HL-60 (cell line): ENCODE measurements around the gene HDAC7.

Experiments used
- DNase-seq, 2 experiments: peaks; one replicate each; pipeline ENCODE4 v3.0.0-alpha.2; 2010 to 2020; ENCODE audit warnings: low read depth in 1 of 2, low spot score in 1 of 2
- H3K27ac ChIP-seq: fragments of 250-450 bp; sonication (Bioruptor Pico); replicated peaks from 2 replicates; pipeline ENCODE4 v1.5.1; 2020; ENCODE audit warnings: mild to moderate bottlenecking, moderate library complexity
- H3K27me3 ChIP-seq: fragments of 250-450 bp; sonication (Bioruptor Pico); 2 replicates; pipeline ENCODE4 v1.5.1; 2021; ENCODE audit warnings: mild to moderate bottlenecking, moderate library complexity; ENCODE audit not compliant: insufficient read depth, poor library complexity, severe bottlenecking
- H3K4me3 ChIP-seq: replicated peaks from 2 replicates; pipeline ENCODE4 v1.5.1; 2011; ENCODE audit warnings: mild to moderate bottlenecking, control low read depth, low read length; ENCODE audit not compliant: insufficient read depth
- GABPA ChIP-seq: IDR thresholded peaks from 2 replicates; pipeline ENCODE4 v1.6.1; 2012; ENCODE audit warnings: low read depth
- POLR2AphosphoS5 ChIP-seq: IDR thresholded peaks from 2 replicates; pipeline ENCODE4 v1.6.1; 2012; ENCODE audit warnings: low read depth
- SPI1 ChIP-seq: IDR thresholded peaks from 2 replicates; pipeline ENCODE4 v1.6.1; 2012; ENCODE audit warnings: low read depth, mild to moderate bottlenecking, borderline replicate concordance
- TF ChIP-seq, protein P1 (sequence below): IDR thresholded peaks from one replicate; pipeline ENCODE4 v1.5.1; 2011; ENCODE audit warnings: low read length, control low read depth, inconsistent platforms; ENCODE audit not compliant: insufficient read depth
- TF ChIP-seq, protein P2 (sequence below): IDR thresholded peaks from 2 replicates; pipeline ENCODE4 v1.6.1; 2012; ENCODE audit warnings: low read depth; ENCODE audit not compliant: insufficient replicate concordance

Gene HDAC7

DNA sequence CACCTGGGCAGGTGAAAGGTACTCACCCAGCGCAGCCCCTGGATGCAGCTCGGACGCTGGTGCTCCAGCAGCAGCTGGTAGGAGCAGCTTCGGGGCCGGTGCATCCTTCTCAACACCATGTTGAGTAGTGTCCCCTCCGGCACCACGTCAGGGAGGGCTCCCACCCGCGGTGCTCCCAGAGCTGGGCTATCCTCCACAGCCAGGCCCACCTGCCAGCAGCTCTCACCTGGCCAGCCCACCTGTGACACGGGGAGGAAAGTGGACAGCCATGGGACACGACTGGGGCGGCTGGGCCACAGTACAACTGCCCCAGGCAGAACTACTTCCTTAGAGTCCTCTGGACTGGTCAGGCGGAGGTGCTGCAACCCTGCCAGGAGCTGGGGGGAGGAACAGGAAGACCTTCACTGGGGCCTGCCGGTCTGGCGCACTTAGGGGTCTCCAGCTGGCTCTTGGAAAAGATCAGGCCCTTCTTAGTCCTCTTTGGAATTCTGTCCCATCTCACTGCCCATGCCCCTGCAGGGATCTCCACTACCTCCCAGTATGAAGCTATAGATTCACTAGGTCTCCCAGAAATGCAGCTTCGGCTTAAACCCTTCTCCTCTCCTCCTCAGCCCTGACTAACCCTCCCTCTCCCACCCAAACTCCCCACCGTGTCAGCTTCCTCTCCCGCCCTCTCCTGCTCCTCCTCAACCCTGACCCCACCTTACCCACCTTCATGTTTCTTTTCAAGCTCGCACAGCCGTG, 61.7 kb downstream of the HDAC7 start:
- Histone ChIP-seq H3K27ac (no peak overlapping the region), H3K4me3 (no peak overlapping the region), H3K27me3 (no peaks in the 10 kb centered on the region)
- TF ChIP-seq, protein P1, sequence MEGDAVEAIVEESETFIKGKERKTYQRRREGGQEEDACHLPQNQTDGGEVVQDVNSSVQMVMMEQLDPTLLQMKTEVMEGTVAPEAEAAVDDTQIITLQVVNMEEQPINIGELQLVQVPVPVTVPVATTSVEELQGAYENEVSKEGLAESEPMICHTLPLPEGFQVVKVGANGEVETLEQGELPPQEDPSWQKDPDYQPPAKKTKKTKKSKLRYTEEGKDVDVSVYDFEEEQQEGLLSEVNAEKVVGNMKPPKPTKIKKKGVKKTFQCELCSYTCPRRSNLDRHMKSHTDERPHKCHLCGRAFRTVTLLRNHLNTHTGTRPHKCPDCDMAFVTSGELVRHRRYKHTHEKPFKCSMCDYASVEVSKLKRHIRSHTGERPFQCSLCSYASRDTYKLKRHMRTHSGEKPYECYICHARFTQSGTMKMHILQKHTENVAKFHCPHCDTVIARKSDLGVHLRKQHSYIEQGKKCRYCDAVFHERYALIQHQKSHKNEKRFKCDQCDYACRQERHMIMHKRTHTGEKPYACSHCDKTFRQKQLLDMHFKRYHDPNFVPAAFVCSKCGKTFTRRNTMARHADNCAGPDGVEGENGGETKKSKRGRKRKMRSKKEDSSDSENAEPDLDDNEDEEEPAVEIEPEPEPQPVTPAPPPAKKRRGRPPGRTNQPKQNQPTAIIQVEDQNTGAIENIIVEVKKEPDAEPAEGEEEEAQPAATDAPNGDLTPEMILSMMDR: no peak
- TF ChIP-seq GABPA (no peak), POLR2AphosphoS5 (no peak), SPI1 (no peak)
- TF ChIP-seq, protein P2, sequence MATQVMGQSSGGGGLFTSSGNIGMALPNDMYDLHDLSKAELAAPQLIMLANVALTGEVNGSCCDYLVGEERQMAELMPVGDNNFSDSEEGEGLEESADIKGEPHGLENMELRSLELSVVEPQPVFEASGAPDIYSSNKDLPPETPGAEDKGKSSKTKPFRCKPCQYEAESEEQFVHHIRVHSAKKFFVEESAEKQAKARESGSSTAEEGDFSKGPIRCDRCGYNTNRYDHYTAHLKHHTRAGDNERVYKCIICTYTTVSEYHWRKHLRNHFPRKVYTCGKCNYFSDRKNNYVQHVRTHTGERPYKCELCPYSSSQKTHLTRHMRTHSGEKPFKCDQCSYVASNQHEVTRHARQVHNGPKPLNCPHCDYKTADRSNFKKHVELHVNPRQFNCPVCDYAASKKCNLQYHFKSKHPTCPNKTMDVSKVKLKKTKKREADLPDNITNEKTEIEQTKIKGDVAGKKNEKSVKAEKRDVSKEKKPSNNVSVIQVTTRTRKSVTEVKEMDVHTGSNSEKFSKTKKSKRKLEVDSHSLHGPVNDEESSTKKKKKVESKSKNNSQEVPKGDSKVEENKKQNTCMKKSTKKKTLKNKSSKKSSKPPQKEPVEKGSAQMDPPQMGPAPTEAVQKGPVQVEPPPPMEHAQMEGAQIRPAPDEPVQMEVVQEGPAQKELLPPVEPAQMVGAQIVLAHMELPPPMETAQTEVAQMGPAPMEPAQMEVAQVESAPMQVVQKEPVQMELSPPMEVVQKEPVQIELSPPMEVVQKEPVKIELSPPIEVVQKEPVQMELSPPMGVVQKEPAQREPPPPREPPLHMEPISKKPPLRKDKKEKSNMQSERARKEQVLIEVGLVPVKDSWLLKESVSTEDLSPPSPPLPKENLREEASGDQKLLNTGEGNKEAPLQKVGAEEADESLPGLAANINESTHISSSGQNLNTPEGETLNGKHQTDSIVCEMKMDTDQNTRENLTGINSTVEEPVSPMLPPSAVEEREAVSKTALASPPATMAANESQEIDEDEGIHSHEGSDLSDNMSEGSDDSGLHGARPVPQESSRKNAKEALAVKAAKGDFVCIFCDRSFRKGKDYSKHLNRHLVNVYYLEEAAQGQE: no peak
- DNase-seq: no peak

DNA sequence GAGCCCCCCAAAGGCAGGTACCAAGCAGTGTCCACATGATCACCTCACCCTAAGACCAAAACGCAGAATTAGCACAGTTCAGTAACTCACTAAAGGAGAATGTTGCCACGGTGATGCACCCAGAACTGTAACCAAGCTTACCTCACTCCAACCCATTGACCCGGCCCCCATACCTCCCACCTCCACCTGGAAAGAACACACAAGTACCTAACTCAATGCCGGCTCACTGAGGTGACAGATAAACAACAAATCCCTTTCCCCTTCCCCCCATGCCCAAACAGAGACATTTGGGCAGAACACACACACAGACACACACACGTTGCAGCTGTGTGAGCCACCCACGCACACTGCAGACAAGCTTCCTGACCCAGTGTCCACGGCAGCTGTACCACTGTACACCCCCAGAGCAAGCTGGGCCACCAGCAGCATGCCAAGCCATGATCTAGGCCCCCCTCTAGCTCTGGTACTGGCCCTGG, 62.3 kb downstream of the HDAC7 start:
- Histone ChIP-seq H3K27ac (no peak overlapping the region), H3K4me3 (no peak overlapping the region), H3K27me3 (no peaks in the 10 kb centered on the region)
- no peak for DNase-seq
- TF ChIP-seq, protein P1: no peak
- TF ChIP-seq POLR2AphosphoS5 (no peak), GABPA (no peak), SPI1 (no peak)
- TF ChIP-seq, protein P2: no peak

DNA sequence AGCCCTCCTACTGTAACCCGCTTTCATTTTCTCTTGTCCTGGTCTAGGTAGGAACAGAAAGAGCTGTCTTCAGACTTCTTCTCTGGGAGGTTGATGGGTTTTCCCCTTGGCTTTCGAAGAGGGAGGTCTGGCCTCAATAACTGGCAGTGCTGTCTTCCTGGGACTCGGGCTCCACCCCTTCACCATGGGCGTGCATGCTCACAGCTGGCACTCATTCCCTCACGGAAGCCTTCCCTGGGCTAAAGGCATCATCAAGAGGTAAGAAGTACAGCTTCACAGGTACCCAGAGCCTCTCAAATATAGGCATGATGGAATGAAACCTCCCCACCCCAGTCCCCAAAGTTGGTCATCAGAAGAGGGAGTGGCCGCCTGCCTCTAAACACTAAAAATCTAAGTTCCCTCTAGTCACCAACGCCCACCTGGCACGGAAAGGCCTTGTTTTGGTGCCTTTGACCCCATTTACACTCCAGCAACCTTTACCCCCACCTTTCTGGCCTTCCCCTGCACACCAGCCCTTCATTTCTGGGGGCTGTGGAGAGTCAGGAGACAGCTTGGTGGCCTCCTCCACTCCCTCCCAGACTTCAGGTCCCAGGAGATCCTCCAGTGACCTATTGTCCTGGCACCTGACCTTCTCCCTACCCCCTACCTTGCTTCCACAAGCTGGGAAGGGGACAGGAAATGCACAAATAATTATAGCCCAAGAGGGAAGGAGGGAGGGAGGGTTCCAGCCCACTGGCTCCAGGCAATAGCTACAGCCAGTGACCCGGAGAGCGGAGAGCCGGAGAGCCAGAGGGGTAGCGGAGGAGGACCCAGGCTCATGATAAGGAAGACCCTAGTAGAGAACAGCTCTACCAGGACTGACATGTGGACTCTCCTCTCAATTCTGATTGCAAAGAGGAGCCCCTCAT, 63.8 kb downstream of the HDAC7 start:
- DNase-seq: no peak
- H3K4me3 ChIP-seq: no peak overlapping the region
- no peak overlapping the region for H3K27ac ChIP-seq
- H3K27me3 ChIP-seq: no peaks in the 10 kb centered on the region
- TF ChIP-seq, protein P1: no peak
- no peak for TF ChIP-seq POLR2AphosphoS5
- TF ChIP-seq, protein P2: no peak
- TF ChIP-seq SPI1: no peak
- TF ChIP-seq GABPA: no peak
